Activated CD4-positive, CD25-positive, alpha-beta regulatory T cell treated with anti-CD3 and anti-CD28 coated beads, Interleukin-2, amount 50 U/mL, for 16 hours (primary cell): ENCODE results near the gene SYPL1.
A peak's percentile ranks its signal among the peaks of the same experiment; 100 is the strongest.

Experiments
- DNase-seq: peaks from one replicate; pipeline ENCODE4 v3.0.0-alpha.2; 2020; ENCODE audit warnings: low read depth, low spot score

The SYPL1 gene

GRCh38 chr7:106094780-106095179, 17.3 kb downstream of the SYPL1 start:
- DNase-seq, result no peak

- DNase-seq, result no peak
Observed at GRCh38 chr7:106092204-106092603, 19.9 kb downstream of the SYPL1 start.

GRCh38 chr7:106089647-106090046, 22.5 kb downstream of the SYPL1 start:
- DNase-seq, result no peak

GRCh38 chr7:106088014-106088413, 24.1 kb downstream of the SYPL1 start:
- no peak for DNase-seq

GRCh38 chr7:106086062-106086461, 26.1 kb downstream of the SYPL1 start:
- no peak for DNase-seq

- no peak for DNase-seq
Observed at GRCh38 chr7:106085015-106085414, 27.1 kb downstream of the SYPL1 start.

GRCh38 chr7:106083717-106084116, 28.4 kb downstream of the SYPL1 start:
- no peak for DNase-seq

GRCh38 chr7:106082087-106082854, 29.8 kb downstream of the SYPL1 start:
- no peak for DNase-seq

- DNase-seq, result no peak
Observed at GRCh38 chr7:106080300-106080987, 31.7 kb downstream of the SYPL1 start.

- DNase-seq, result no peak
Observed at GRCh38 chr7:106076537-106076936, 35.6 kb downstream of the SYPL1 start.

GRCh38 chr7:106075937-106076336, 36.2 kb downstream of the SYPL1 start:
- no peak for DNase-seq

- DNase-seq, result no peak
Observed at GRCh38 chr7:106074257-106074656, 37.9 kb downstream of the SYPL1 start.

GRCh38 chr7:106073701-106074100, 38.4 kb downstream of the SYPL1 start:
- DNase-seq, result no peak

- no peak for DNase-seq
Observed at GRCh38 chr7:106072715-106073091, 39.4 kb downstream of the SYPL1 start.

GRCh38 chr7:106071999-106072714, 40.0 kb downstream of the SYPL1 start:
- DNase-seq, result no peak

GRCh38 chr7:106071356-106071998, 40.6 kb downstream of the SYPL1 start:
- DNase-seq, result peak; percentile 3

GRCh38 chr7:106070567-106071254, 41.4 kb downstream of the SYPL1 start:
- no peak for DNase-seq

GRCh38 chr7:106070201-106070551, 41.9 kb downstream of the SYPL1 start:
- no peak for DNase-seq

GRCh38 chr7:106069471-106070200, 42.5 kb downstream of the SYPL1 start:
- DNase-seq, result no peak

GRCh38 chr7:106068986-106069385, 43.1 kb downstream of the SYPL1 start:
- DNase-seq, result no peak

GRCh38 chr7:106068538-106068961, 43.6 kb downstream of the SYPL1 start:
- no peak for DNase-seq
